ENCODE measurements around the gene C22orf15. TPM values are rescaled to one million over a fixed set of nuclear protein-coding genes. Genes with fewer than 3 reads are reported as not detected.
A peak's percentile ranks its signal among the peaks of the same experiment; 100 is the strongest.

Gene C22orf15
- total and polyA plus RNA-seq, 9 of the 15 experiments (the other 6 are each of a cell fraction or from before 2014, with no cell fraction given) = 0.07 TPM; not detected in 8

GRCh38 chr22:23751441-23751996 is 11.3 kb upstream of the C22orf15 start (continued):
- no peak for TF ChIP-seq SP1 (CRISPR knock-in tag; IDR thresholded peaks at IDR 0.05)
- TF ChIP-seq DMBX1 (CRISPR knock-in tag; IDR thresholded peaks at IDR 0.05; ENCODE audit: borderline replicate concordance) = no peak
- no peak for TF ChIP-seq ZNF444 (CRISPR knock-in tag; IDR thresholded peaks at IDR 0.05)
- TF ChIP-seq SMARCC2 (IDR thresholded peaks at IDR 0.05; ENCODE audit: low read depth) = no peak
- no peak for TF ChIP-seq ZBTB9 (CRISPR knock-in tag; IDR thresholded peaks at IDR 0.05)
- TF ChIP-seq RFX5 (IDR thresholded peaks at IDR 0.05; ENCODE audit: low read depth, low read length) = no peak
- TF ChIP-seq HDAC2 (IDR thresholded peaks at IDR 0.05) = no peak
- no peak for TF ChIP-seq CEBPZ (IDR thresholded peaks at IDR 0.05; ENCODE audit: borderline replicate concordance, low read depth, low read length)
- no peak for TF ChIP-seq E2F4 (CRISPR knock-in tag; IDR thresholded peaks at IDR 0.05; ENCODE audit: low read depth)
- TF ChIP-seq ZNF24 (IDR thresholded peaks at IDR 0.05) = no peak
- TF ChIP-seq RBM25 (IDR thresholded peaks at IDR 0.05; ENCODE audit: low read depth, low read length, severe bottlenecking) = no peak
- no peak for TF ChIP-seq BCOR (IDR thresholded peaks at IDR 0.05)
- TF ChIP-seq POLR2A (conservative IDR thresholded peaks at IDR 0.05) = 0 out of 2 replicates have a peak, but pooled peaks have one; percentile 53
- no peak for TF ChIP-seq TAL1 (IDR thresholded peaks at IDR 0.05)
- no peak for TF ChIP-seq PBX2 (CRISPR knock-in tag; IDR thresholded peaks at IDR 0.05; ENCODE audit: low read depth)
- no peak for TF ChIP-seq PBX2 (tag; conservative IDR thresholded peaks at IDR 0.05; ENCODE audit: low read depth)
- no peak for TF ChIP-seq ZBED1 (IDR thresholded peaks at IDR 0.05)
- no peak for TF ChIP-seq GATAD2A (IDR thresholded peaks at IDR 0.05)
- TF ChIP-seq MAZ (CRISPR knock-in tag; conservative IDR thresholded peaks at IDR 0.05 in 1 of 2, IDR thresholded peaks at IDR 0.05 in 1 of 2) = no peak
- TF ChIP-seq CHAMP1 (IDR thresholded peaks at IDR 0.05) = no peak
